HepG2 (cell line): Measurements from ENCODE around the gene GRIK4. TPM values are rescaled to one million over a fixed set of nuclear protein-coding genes. Genes with fewer than 3 reads are reported as not detected.

Experiments
- ATAC-seq: fragments of 200-7000 bp; cut with Tn5 transposase; 3 replicates; pipeline ENCODE4 v1.9.1; 2020; ENCODE audit warnings: mild to moderate bottlenecking, moderate library complexity
- BruUV-seq: library from RNA; stranded (reverse); fragments of 400-500 nt; replicated peaks from 2 replicates; lab custom pipeline; 2021; lab: Mats Ljungman, UMichigan
- CTCF ChIA-PET: fragments of 300-600 bp; formaldehyde crosslinking; extraction: SDS; loops from one replicate; lab custom pipeline; 2021; ENCODE audit warnings: low total read pairs, inconsistent platforms, low intra/inter-chr PET ratio; lab: Yijun Ruan, JAX
- POLR2A ChIA-PET: fragments of 350-600 bp; sonication (Branson Sonifier 250); formaldehyde crosslinking; loops from one replicate; lab custom pipeline; 2020; ENCODE audit warnings: antibody characterized with exemption, inconsistent platforms; lab: Yijun Ruan, JAX
- DNase-seq: peaks from one replicate; pipeline ENCODE4 v3.0.0-alpha.2; 2015; ENCODE audit warnings: low spot score
- FAIRE-seq: peaks from 3 replicates; lab custom pipeline; 2011; peaks lifted over from hg19 to GRCh38; lab: Jason Lieb, UNC
- H2AFZ ChIP-seq: one replicate; pipeline ENCODE4 v1.6.1; 2011; ENCODE audit warnings: low read length, inconsistent platforms
- H3K27ac ChIP-seq: fragments of 300-600 bp; 3 replicates; pipeline ENCODE4 v1.8.0; 2011; ENCODE audit warnings: mixed run types, mild to moderate bottlenecking, mixed read lengths, low read length, inconsistent platforms; ENCODE audit not compliant: insufficient read depth; ENCODE audit errors: extremely low read length
- H3K27me3 ChIP-seq, 2 experiments: fragments of 200-600 bp in 1 of 2; 2 replicates in 1 of 2; 3 replicates in 1 of 2; pipeline versions ENCODE4 v1.6.0 to v1.8.0; 2011; ENCODE audit warnings: low read length in 2 of 2, mild to moderate bottlenecking in 2 of 2, moderate library complexity in 2 of 2, inconsistent platforms in 1 of 2; ENCODE audit not compliant: insufficient read depth in 2 of 2, control insufficient read depth in 1 of 2
- H3K36me3 ChIP-seq, 2 experiments: fragments of 200-600 bp in 1 of 2; replicated peaks in 1 of 2; 2 replicates in 1 of 2; 3 replicates in 1 of 2; pipeline versions ENCODE4 v1.5.1 to v1.8.0; 2011; ENCODE audit warnings: low read length in 2 of 2, inconsistent platforms in 1 of 2; ENCODE audit not compliant: insufficient read depth in 2 of 2, control insufficient read depth in 1 of 2
- H3K4me1 ChIP-seq: 2 replicates; pipeline ENCODE4 v1.5.1; 2012; ENCODE audit warnings: low read length, inconsistent platforms; ENCODE audit not compliant: insufficient read depth
- H3K4me2 ChIP-seq: 2 replicates; pipeline ENCODE4 v1.6.0; 2011; ENCODE audit warnings: low read depth, low read length, inconsistent platforms
- H3K4me3 ChIP-seq, 3 experiments: fragments of 200-600 bp in 1 of 3; sonication (generic), shearing (Covaris generic) in 1 of 3; replicated peaks in 1 of 3; 2 replicates each; pipeline ENCODE4 v1.5.1; 2011 to 2016; ENCODE audit warnings: low read length in 3 of 3, inconsistent platforms in 2 of 3, low read depth in 2 of 3, mild to moderate bottlenecking in 2 of 3, control low read depth in 1 of 3, mixed read lengths in 1 of 3; ENCODE audit not compliant: insufficient read depth in 1 of 3
- H3K79me2 ChIP-seq: one replicate; pipeline ENCODE4 v1.6.1; 2011; ENCODE audit warnings: low read length, inconsistent platforms; ENCODE audit not compliant: insufficient read depth
- H3K9ac ChIP-seq: 2 replicates; pipeline ENCODE4 v1.6.0; 2011; ENCODE audit warnings: mild to moderate bottlenecking, low read depth, low read length, inconsistent platforms; ENCODE audit not compliant: insufficient read depth
- H3K9me3 ChIP-seq: 2 replicates; pipeline ENCODE4 v1.5.1; 2012; ENCODE audit warnings: mild to moderate bottlenecking, low read length
- H4K20me1 ChIP-seq: 2 replicates; pipeline ENCODE4 v1.6.0; 2011; ENCODE audit warnings: inconsistent platforms, mild to moderate bottlenecking, low read length, moderate library complexity; ENCODE audit not compliant: insufficient read depth
- AGO2 ChIP-seq: fragments of 200-400 bp; formaldehyde crosslinking; optimal IDR thresholded peaks from 2 replicates; pipeline ENCODE3; 2017; ENCODE audit warnings: mild to moderate bottlenecking, low read depth, low read length, moderate library complexity
- E2F2 ChIP-seq: sonication (generic); formaldehyde crosslinking; IDR thresholded peaks from 2 replicates; pipeline ENCODE4 v1.4.0; 2020; ENCODE audit warnings: missing genetic modification reagents, borderline replicate concordance
- GATAD1 ChIP-seq: IDR thresholded peaks from 2 replicates; pipeline ENCODE4 v1.6.1; 2016; ENCODE audit warnings: missing genetic modification reagents, missing compliant biosample characterization
- HBP1 ChIP-seq: IDR thresholded peaks from 2 replicates; pipeline ENCODE4 v1.6.1; 2016; ENCODE audit warnings: low read depth, control low read depth
- SMAD3 ChIP-seq: sonication (generic); formaldehyde crosslinking; IDR thresholded peaks from 2 replicates; pipeline ENCODE4 v1.4.0; 2020; ENCODE audit warnings: missing genetic modification reagents
- SNAI1 ChIP-seq: sonication (generic); formaldehyde crosslinking; IDR thresholded peaks from 2 replicates; pipeline ENCODE4 v1.5.0; 2020; ENCODE audit warnings: mild to moderate bottlenecking, missing genetic modification reagents, borderline replicate concordance
- ZNF20 ChIP-seq: sonication (generic); formaldehyde crosslinking; IDR thresholded peaks from 2 replicates; pipeline ENCODE4 v1.4.0; 2020; ENCODE audit warnings: mild to moderate bottlenecking, moderate library complexity, missing genetic modification reagents
- WGBS: methylation state at CpG from one replicate; pipeline ENCODE4 v1.1.6; 2017; ENCODE audit warnings: low lambda C conversion rate; 5-methylcytosine and 5-hydroxymethylcytosine counted together
- in situ Hi-C: cut with HindIII; loops from 2 replicates; pipeline ENCODE4 v1.10.0; 2017; ENCODE audit warnings: low pct_unique_long_range_greater_than_20kb; ENCODE audit not compliant: extremely low pct_ligation_motif_present
- intact Hi-C: fragments of 100-400 bp; cut with micrococcal nuclease; formaldehyde crosslinking; loops from one replicate; pipeline ENCODE4 v1.10.0; 2022; ENCODE audit not compliant: unreplicated experiment
- polyA plus RNA-seq, 8 experiments: library from polyadenylated mRNA; depleted of rRNA in 3 of 8; stranded (reverse) in 7 of 8; unstranded in 1 of 8; fragments of >200 nt; fragmentation: Illumina TruSeq in 4 of 8; extraction: Trizol in 4 of 8; gene quantifications; 2 replicates each; pipeline versions ENCODE4 v1.2.1 to v1.2.3, GENCODE V29; 2011 to 2016; ENCODE audit warnings: low read depth in 4 of 8, missing spikeins in 1 of 8, mixed read lengths in 1 of 8; ENCODE audit not compliant: insufficient read depth in 1 of 8
- total RNA-seq, 5 experiments: library from RNA; depleted of rRNA; stranded (reverse); fragments of >200 nt; fragmentation: Illumina TruSeq; extraction: Trizol; gene quantifications; 2 replicates each; pipeline ENCODE4 v1.2.3, GENCODE V29; 2016; ENCODE audit warnings: low read depth in 1 of 5
- TF ChIP-seq, protein P1 (sequence below): sonication (generic); formaldehyde crosslinking; IDR thresholded peaks from 2 replicates; pipeline ENCODE4 v1.8.0; 2022; ENCODE audit warnings: mild to moderate bottlenecking, missing genetic modification reagents, moderate library complexity
- TF ChIP-seq, protein P2 (sequence below): sonication (generic); formaldehyde crosslinking; IDR thresholded peaks from 2 replicates; pipeline ENCODE4 v1.4.0; 2020; ENCODE audit warnings: missing genetic modification reagents; ENCODE audit errors: not compliant biosample characterization

Gene GRIK4
- total and polyA plus RNA-seq, 2 of the 13 experiments (the other 11 are each of a cell fraction or from before 2014, with no cell fraction given): 0.04 to 0.07 TPM

- Histone ChIP-seq H3K79me2 (no peaks in the 10 kb centered on the region), H3K4me2 (no peak overlapping the region), H3K9me3 (no peaks in the 10 kb centered on the region), H3K4me3 (no peak overlapping the region), H3K36me3 (no peaks in the 10 kb centered on the region), H4K20me1 (no peaks in the 10 kb centered on the region), H3K9ac (no peak overlapping the region), H3K4me1 (no peaks in the 10 kb centered on the region), H3K27me3 (peaks cover 0 to 4% of the 10 kb centered on the region in 2 experiments; a peak in 1 of 5 replicates), H2AFZ (no peak overlapping the region), H3K27ac (no peak overlapping the region)
- ChIA-PET POLR2A (no interaction called here), CTCF (no interaction called here)
- BruUV-seq: no TSS peak
- no peak for DNase-seq
- intact Hi-C loops (no loop called here), in situ Hi-C loops (no loop called here)
- TF ChIP-seq, protein P1, sequence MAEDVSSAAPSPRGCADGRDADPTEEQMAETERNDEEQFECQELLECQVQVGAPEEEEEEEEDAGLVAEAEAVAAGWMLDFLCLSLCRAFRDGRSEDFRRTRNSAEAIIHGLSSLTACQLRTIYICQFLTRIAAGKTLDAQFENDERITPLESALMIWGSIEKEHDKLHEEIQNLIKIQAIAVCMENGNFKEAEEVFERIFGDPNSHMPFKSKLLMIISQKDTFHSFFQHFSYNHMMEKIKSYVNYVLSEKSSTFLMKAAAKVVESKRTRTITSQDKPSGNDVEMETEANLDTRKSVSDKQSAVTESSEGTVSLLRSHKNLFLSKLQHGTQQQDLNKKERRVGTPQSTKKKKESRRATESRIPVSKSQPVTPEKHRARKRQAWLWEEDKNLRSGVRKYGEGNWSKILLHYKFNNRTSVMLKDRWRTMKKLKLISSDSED (CRISPR knock-in tag): no peak
- TF ChIP-seq AGO2 (no peak), E2F2 (CRISPR knock-in tag) (no peak), SMAD3 (CRISPR knock-in tag) (no peak), HBP1 (CRISPR knock-in tag) (no peak), GATAD1 (CRISPR knock-in tag) (no peak), ZNF20 (CRISPR knock-in tag) (no peak), SNAI1 (CRISPR knock-in tag) (no peak)
- TF ChIP-seq, protein P2, sequence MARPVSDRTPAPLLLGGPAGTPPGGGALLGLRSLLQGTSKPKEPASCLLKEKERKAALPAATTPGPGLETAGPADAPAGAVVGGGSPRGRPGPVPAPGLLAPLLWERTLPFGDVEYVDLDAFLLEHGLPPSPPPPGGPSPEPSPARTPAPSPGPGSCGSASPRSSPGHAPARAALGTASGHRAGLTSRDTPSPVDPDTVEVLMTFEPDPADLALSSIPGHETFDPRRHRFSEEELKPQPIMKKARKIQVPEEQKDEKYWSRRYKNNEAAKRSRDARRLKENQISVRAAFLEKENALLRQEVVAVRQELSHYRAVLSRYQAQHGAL (CRISPR knock-in tag): no peak
- ATAC-seq: no peak
- no CpG with 5 or more reads among the region's 1 CpG for WGBS
- FAIRE-seq: no peak
These were observed 346.0 kb downstream of the GRIK4 start for GRCh38 chr11:120857508-120857907.
